GM13977 (cell line): ENCODE results near the gene USP12.
"Not testable (repeated sequence)": the region's sequence is repeated elsewhere in the genome, so short reads cannot be mapped to it uniquely, and the experiment has no call there.

Experiments
- DNase-seq: peaks from one replicate; pipeline ENCODE4 v3.0.0; 2012; ENCODE audit warnings: low spot score
- CTCF ChIP-seq: IDR thresholded peaks from 2 replicates; pipeline ENCODE4 v1.5.1; 2012; ENCODE audit warnings: mild to moderate bottlenecking, control low read depth; ENCODE audit not compliant: insufficient read depth; ENCODE audit errors: extremely low read depth, missing control alignments
- in situ Hi-C: fragments of 300-500 bp; cut with MboI; formaldehyde crosslinking; loops from one replicate; pipeline ENCODE4 v1.12.0; 2022; ENCODE audit warnings: low sequenced_read_pairs, low pct_unique_long_range_greater_than_20kb, mixed read lengths, inconsistent platforms; ENCODE audit not compliant: unreplicated experiment

Gene USP12

GRCh38 chr13:27171244-27171826 is at the start of gene USP12:
Gene USP12, minus strand, starts transcription at chr13:27171811. Its CDS starts 172 bp downstream, at chr13:27171639.
- peak; percentile 55 for TF ChIP-seq CTCF
- DNase-seq, result peak; percentile 59
- in situ Hi-C loops, result no loop called here

- no peak for DNase-seq
- in situ Hi-C loops, result no loop called here
- no peak for TF ChIP-seq CTCF
Measured at GRCh38 chr13:27219611-27220010, 48.0 kb upstream of the USP12 start.

GRCh38 chr13:27218861-27219260 is 47.2 kb upstream of the USP12 start:
- DNase-seq, in situ Hi-C loops: not testable (repeated sequence)

- DNase-seq, in situ Hi-C loops: not testable (repeated sequence)
Measured at GRCh38 chr13:27217791-27218190, 46.2 kb upstream of the USP12 start.

GRCh38 chr13:27213386-27213785 is 41.8 kb upstream of the USP12 start:
- in situ Hi-C loops, DNase-seq: not testable (repeated sequence)

- DNase-seq, result no peak
- in situ Hi-C loops, result no loop called here
Measured at GRCh38 chr13:27211771-27212364, 40.3 kb upstream of the USP12 start.

GRCh38 chr13:27211271-27211670 is 39.7 kb upstream of the USP12 start:
- in situ Hi-C loops, result no loop called here
- no peak for TF ChIP-seq CTCF
- no peak for DNase-seq

More at GRCh38 chr13:27211771-27212364, 40.3 kb upstream of the USP12 start:
- TF ChIP-seq CTCF, result no peak

- no peak for DNase-seq
- no peak for TF ChIP-seq CTCF
Measured at GRCh38 chr13:27208514-27208913, 36.9 kb upstream of the USP12 start.

More at GRCh38 chr13:27208514-27208913, 36.9 kb upstream of the USP12 start:
- in situ Hi-C loops, result no loop called here
